ENCODE data around the gene GIMAP5. TPM values are rescaled to one million over a fixed set of nuclear protein-coding genes. Genes with fewer than 3 reads are reported as not detected.

The GIMAP5 gene
- 6.5 TPM for polyA plus RNA-seq (ENCODE audit: insufficient read length)

DNA sequence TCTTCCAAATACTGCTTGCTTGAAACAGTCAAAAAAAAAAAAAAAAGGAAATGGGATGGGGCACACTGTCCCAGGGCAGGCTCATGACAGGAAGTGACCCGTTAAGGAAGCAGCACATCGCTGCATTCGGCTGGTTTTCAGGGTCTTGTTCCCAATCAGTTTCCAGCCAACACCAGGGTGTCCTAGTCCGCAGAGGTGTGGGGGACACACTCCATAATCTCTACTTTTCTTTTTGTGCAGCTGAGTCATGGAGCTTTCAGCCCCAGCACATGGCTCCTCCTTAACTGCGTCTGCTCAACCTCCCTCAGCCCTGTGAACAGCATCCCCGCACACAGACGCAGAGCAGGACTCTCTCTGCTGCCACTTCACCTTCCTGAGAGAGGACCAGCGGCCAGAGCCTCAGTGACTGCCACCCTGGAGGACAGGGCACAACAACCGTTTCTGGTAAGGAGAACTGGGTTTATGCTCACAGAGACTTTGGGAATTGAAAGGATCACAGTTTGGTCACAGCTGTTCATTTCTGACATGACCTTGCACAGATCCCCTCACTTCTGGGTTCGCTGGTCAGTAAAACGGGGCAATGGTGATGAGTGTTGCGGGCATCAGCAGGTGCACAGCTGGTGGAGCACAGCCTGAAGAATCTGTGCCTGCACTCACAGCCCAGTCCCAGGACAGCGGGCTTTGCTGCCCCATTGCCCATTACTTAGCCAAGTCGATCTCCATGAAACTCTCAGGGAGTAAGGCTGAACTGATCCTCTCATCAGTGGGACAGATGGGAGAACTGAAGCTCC is at the start of gene GIMAP5:
Gene GIMAP5 (plus strand): TSS at position 154 of the 791 bp plus-strand sequence. CDS start 3,467 bp downstream, outside the sequence.
- DNase-seq = no peak

DNA sequence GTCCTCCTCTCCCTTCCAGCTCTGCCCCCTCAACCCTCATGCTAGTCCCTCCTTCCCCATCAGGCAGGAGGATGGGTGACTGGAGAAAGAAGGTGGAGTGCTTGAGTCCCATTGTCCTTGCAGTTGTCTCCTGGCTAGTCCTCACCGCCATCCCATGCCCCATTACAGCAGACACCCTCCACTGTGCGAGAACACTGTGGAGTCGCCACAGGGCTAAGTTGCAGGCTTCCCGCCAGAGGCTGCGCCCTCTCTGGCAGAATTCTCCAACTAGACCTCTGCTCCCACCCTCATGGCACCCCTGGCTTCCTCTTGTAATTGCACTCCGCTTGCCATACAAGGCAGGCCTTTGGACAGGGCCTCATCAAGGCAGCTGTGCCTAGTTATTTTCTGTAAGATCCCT is 48.6 kb upstream of the GIMAP5 start:
- DNase-seq = no peak

GRCh38 chr7:150695654-150696053 is 41.6 kb upstream of the GIMAP5 start:
- no peak for DNase-seq

DNA sequence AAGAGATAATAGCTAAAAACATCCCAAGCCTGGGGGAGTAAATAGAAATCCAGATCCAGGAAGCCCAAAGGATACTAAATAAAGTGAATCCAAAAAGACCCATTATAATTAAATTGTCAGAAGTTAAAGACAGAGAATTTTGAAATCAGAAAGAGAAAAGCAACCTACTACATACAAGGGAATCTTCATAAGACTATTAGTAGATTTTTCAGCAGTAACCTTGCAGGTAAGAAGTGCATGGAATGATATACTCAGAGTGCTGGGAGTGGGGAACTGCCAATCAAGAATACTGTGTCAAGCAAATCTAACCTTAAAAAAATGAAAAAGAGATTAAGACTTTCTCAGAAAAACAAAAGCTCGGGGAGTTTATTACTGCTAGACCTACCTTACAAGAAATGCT is 34.0 kb upstream of the GIMAP5 start:
- DNase-seq = no peak

DNA sequence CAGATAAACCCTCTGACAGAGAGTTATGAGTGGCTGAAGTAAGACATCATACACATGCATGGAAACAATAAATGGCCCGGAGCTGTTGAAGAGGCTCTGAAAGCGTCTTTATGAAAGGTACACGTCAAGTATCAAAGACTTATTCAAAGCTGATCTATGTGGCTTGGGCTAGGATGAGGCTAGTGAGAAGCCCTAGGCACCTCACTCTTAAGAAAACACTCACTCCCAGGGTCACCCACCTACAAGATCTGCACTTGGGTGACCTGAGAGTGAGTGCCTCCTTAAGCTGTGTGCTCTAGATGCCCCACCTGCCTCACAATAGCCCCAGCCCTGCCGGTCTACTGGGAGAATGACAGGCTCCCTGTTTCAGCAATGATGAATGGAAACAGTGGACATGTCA is 21.9 kb upstream of the GIMAP5 start:
- DNase-seq = no peak

GRCh38 chr7:150715738-150716137 is 21.5 kb upstream of the GIMAP5 start:
- DNase-seq = no peak

DNA sequence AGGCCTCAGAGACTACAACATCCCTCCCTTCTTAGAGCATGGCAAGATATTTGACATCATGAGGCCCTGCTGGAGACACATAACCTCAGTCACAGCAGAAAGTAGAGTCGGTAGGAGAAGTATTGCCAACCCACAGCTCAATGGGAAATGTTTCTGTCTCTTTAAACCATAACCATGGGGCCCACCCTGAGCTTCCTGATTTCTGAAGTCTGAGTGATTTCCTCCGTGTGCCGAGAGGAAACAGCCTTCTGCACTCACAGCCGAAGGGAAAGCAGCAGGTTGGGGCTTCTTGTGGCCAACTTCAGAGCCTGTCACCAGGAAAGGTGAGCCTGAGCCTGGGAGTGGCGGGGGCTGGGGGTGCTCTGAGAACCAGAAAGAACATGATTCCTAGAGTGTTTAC is 20.9 kb upstream of the GIMAP5 start, which contains the start of gene GIMAP1:
Gene GIMAP1 (plus strand): TSS at position 246 of the 400 bp plus-strand sequence. CDS start 2,435 bp downstream, outside the sequence.
- DNase-seq = no peak

- no peak for DNase-seq
Observed at GRCh38 chr7:150716939-150717338, 20.3 kb upstream of the GIMAP5 start.

DNA sequence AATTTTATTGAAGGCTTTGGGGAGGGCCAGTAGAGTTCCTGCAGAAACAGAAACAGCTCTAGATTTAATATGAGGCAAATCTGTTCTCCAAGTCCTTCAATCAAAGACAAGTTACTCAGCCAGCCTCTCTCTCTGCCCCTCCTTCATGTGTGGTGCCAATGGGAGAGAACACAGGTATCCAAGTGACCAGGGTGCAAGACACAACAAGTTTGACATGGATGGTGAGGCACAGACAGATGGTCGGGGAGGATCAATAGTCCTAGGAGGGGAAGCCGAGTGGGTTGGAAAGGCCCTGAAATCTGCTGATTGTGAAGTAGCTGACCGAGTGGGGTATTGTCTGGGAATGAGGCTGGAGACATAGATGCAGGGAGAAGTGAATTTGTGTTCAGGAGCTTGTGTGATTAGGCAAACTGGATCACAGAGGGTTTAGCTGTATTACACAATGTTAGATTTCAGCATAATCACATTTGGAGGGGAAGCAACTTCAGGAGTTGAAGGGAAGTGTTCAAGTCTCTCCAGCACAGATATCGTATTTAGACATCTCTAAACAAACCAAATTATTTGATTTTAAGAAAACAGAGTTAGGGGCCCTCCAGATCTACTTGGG is 19.3 kb upstream of the GIMAP5 start:
- DNase-seq = no peak

- no peak for DNase-seq
Observed at GRCh38 chr7:150719436-150719835, 17.8 kb upstream of the GIMAP5 start.

- no peak for DNase-seq
Observed at GRCh38 chr7:150719960-150720891, 17.0 kb upstream of the GIMAP5 start.

DNA sequence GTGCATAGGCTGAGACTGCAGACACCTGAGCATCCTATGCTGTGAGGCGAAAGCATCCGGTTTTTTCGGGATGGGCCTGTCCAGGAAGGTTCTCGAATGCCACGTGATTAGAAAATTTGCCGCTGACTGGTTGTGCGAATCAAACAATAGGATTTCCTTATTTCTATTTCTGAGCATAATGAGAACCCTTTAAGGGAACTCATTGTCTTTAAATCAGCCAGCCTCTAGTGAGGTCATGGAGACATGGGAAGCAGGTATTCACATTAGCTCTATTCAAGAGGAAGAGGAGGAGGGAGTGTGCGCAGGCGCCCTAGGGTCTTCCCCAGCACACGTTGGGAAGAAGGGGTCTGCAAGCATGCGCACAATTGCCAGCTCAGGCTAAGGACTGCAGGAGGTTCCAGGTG is 15.2 kb upstream of the GIMAP5 start:
- DNase-seq = no peak

GRCh38 chr7:150722431-150722931 is 14.7 kb upstream of the GIMAP5 start:
- no peak for DNase-seq

- DNase-seq = no peak
Observed at GRCh38 chr7:150723467-150723866, 13.8 kb upstream of the GIMAP5 start.

DNA sequence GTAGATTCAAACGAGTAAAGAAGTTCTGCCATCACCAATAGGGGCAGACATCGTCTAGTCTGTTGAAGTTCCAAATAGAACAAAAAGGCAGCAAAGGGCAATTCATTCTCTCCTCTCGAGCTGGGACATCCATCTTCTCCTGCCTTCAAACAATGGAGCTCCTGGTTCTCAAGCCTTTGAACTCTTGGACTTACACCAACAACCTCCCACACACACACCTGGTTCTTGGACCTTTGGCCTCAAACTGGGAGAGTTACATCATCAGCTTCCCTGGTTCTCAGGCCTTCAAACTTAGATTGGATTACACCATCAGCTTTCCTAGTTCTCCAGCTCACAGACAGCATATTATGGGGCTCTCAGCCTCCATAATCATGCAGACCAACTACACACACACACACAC is 9.8 kb upstream of the GIMAP5 start:
- DNase-seq = no peak

- DNase-seq = no peak
Observed at GRCh38 chr7:150728011-150728410, 9.2 kb upstream of the GIMAP5 start.

DNA sequence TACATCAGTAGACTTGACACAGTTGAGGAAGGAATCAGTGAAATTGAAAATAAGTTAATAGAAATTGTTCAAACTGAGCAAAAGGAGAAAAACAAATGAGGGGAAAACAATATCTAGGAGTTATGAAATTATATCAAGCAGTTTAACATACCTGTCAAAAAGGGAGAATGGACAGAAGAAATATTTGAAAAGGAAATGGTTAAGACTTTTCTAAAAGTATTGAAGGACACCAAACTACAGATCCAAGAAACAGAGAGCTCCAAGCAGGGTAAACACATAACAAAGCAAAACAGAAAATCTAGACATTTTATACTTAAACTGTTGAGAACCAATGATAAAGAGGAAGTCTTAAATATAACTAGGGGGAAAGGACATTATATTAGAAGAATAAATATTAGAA is 8.6 kb upstream of the GIMAP5 start:
- no peak for DNase-seq

DNA sequence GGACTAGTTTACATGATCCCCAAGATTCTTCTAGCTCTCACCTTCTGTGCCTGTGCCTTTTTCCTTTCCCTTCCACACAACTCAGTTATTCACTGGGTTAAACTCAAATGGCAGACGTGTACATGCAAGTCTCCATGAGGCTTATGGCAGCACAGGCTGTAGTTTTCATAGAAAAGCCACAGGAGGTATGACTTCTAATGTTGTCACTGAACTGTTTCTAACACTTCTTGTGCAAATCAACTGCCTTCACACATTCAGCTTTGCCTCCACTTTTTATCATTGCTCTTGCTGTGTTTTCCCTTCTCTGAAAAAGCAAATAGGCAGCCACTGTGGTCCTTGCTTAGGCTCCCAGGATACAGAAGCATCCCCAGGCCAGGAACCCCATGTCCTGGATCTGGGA is 5.3 kb upstream of the GIMAP5 start:
- DNase-seq = no peak

- DNase-seq = no peak
Observed at GRCh38 chr7:150732786-150733481, 4.3 kb upstream of the GIMAP5 start.

DNA sequence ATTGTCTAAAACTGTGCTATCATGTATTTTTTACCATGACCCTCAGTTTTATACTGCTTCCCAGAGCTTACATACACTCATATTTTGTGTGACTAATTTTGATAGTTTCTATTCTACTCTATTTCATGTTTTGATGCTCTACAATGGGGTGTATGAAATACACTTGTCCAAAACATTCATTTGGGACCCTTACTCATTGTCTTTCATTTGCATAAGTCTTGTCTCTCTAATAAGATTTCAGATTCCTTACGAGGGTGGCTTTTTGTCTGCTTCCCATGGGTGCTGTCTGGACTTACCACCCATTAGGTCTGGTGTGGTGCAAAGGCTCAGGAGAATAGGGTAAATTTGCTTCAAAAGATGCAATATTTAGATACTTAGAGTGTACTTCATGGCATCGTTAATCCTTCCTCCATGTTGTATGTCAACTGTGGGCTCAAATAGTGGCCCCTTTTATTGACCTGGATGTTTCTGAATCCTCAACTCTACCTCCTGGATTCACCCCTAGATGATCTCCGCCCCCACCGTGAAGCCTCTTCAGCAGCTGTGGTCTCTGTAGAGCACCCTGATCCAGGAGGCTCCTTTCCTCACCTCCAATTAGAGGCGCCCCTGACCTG is 3.6 kb upstream of the GIMAP5 start:
- DNase-seq = no peak

- no peak for DNase-seq
Observed at GRCh38 chr7:150734254-150734653, 3.0 kb upstream of the GIMAP5 start.

Data from hindlimb muscle (tissue), 1 donor.